Caco-2 (cell line): Measurements from ENCODE around the gene MYL2. TPM values are rescaled to one million over a fixed set of nuclear protein-coding genes. Genes with fewer than 3 reads are reported as not detected.
A peak's percentile ranks its signal among the peaks of the same experiment; 100 is the strongest.

Source experiments
- BruUV-seq: library from RNA; stranded (reverse); fragments of 400-500 nt; replicated peaks from 2 replicates; lab custom pipeline; 2021; lab: Mats Ljungman, UMichigan
- CTCF ChIA-PET: fragments of 300-600 bp; sonication (Branson Sonifier 250); formaldehyde crosslinking; loops from one replicate; lab custom pipeline; 2022; ENCODE audit warnings: antibody characterized with exemption; lab: Charles Lee
- POLR2A ChIA-PET: fragments of 300-600 bp; sonication (Branson Sonifier 250); formaldehyde crosslinking; loops from one replicate; lab custom pipeline; 2022; ENCODE audit warnings: antibody characterized with exemption; lab: Charles Lee
- DNase-seq, 2 experiments: peaks; one replicate each; pipeline versions ENCODE4 v3.0.0 to v3.0.0-alpha.2; 2020 to 2022
- H3K27me3 ChIP-seq: replicated peaks from 2 replicates; pipeline ENCODE4 v1.6.0; 2011; ENCODE audit warnings: low read length; ENCODE audit not compliant: control insufficient read depth, insufficient read depth
- H3K36me3 ChIP-seq: 2 replicates; pipeline ENCODE4 v1.5.1; 2011; ENCODE audit warnings: low read length; ENCODE audit not compliant: control insufficient read depth, insufficient read depth
- H3K4me1 ChIP-seq: fragments of 250-450 bp; sonication (Bioruptor Pico); 2 replicates; pipeline ENCODE4 v1.5.1; 2020; ENCODE audit warnings: mild to moderate bottlenecking
- H3K4me3 ChIP-seq: 2 replicates; pipeline ENCODE4 v1.5.1; 2011; ENCODE audit warnings: low read depth, mild to moderate bottlenecking, control low read depth, low read length
- H3K9me3 ChIP-seq: fragments of 250-450 bp; sonication (Bioruptor Pico); 2 replicates; pipeline ENCODE4 v1.5.1; 2020; ENCODE audit warnings: mild to moderate bottlenecking, moderate library complexity
- H3K27ac Mint-ChIP-seq: one replicate; pipeline ENCODE4 v1.8.0; 2022; ENCODE audit warnings: mixed read lengths; ENCODE audit not compliant: unreplicated experiment
- H3K27me3 Mint-ChIP-seq: one replicate; pipeline ENCODE4 v1.8.0; 2022; ENCODE audit warnings: mixed read lengths; ENCODE audit not compliant: insufficient read depth, unreplicated experiment
- H3K36me3 Mint-ChIP-seq: one replicate; pipeline ENCODE4 v1.8.0; 2022; ENCODE audit warnings: mild to moderate bottlenecking, mixed read lengths; ENCODE audit not compliant: insufficient read depth, unreplicated experiment
- H3K4me1 Mint-ChIP-seq: one replicate; pipeline ENCODE4 v1.8.0; 2022; ENCODE audit warnings: low read depth, mixed read lengths; ENCODE audit not compliant: unreplicated experiment
- H3K4me3 Mint-ChIP-seq: one replicate; pipeline ENCODE4 v1.8.0; 2022; ENCODE audit warnings: mild to moderate bottlenecking, moderate library complexity, mixed read lengths; ENCODE audit not compliant: unreplicated experiment
- H3K9me3 Mint-ChIP-seq: one replicate; pipeline ENCODE4 v1.8.0; 2022; ENCODE audit warnings: mixed read lengths; ENCODE audit not compliant: unreplicated experiment
- CTCF ChIP-seq, 2 experiments: fragments of 200-600 bp in 1 of 2; IDR thresholded peaks; 1 replicate in 1 of 2; 2 replicates in 1 of 2; pipeline versions ENCODE4 v1.5.1 to v1.8.0; 2011 to 2022; ENCODE audit warnings: antibody characterized with exemption in 1 of 2, control low read depth in 1 of 2, inconsistent platforms in 1 of 2, low read depth in 1 of 2, low read length in 1 of 2, mild to moderate bottlenecking in 1 of 2, moderate library complexity in 1 of 2; ENCODE audit not compliant: insufficient read depth in 1 of 2, severe bottlenecking in 1 of 2, unreplicated experiment in 1 of 2
- intact Hi-C: fragments of 100-400 bp; cut with micrococcal nuclease; formaldehyde crosslinking; loops from one replicate; pipeline ENCODE4 v1.10.0; 2022; ENCODE audit not compliant: unreplicated experiment
- total RNA-seq: library from RNA; stranded (reverse); gene quantifications from 2 replicates; pipeline ENCODE4 v1.2.3, GENCODE V29; 2022

The MYL2 gene
- total RNA-seq, 1 experiment from 2014 or later = not detected

- peaks cover 24% of the 10 kb centered on the region for H3K4me1 ChIP-seq
- ChIA-PET POLR2A (no interaction called here), CTCF (no interaction called here)
- H3K27me3 Mint-ChIP-seq = no peaks in the 10 kb centered on the region
- intact Hi-C loops = no loop called here
- no peaks in the 10 kb centered on the region for H3K9me3 Mint-ChIP-seq
- H3K36me3 ChIP-seq = no peaks in the 10 kb centered on the region
- no peaks in the 10 kb centered on the region for H3K9me3 ChIP-seq
- DNase-seq = no peak
- no peak for TF ChIP-seq CTCF (IDR thresholded peaks at IDR 0.05; ENCODE audit: insufficient read depth in 1 of 2, low read depth in 1 of 2, low read length in 1 of 2, severe bottlenecking in 1 of 2, unreplicated experiment in 1 of 2)
- no peak overlapping the region for H3K4me3 Mint-ChIP-seq
- peaks cover 16% of the 10 kb centered on the region for H3K36me3 Mint-ChIP-seq
- no peak overlapping the region for H3K4me3 ChIP-seq
- H3K4me1 Mint-ChIP-seq = peaks cover 22% of the 10 kb centered on the region
- no peaks in the 10 kb centered on the region for H3K27me3 ChIP-seq
- no TSS peak for BruUV-seq
- peak overlapping the region; percentile 89 for H3K27ac Mint-ChIP-seq
These were observed 13.1 kb upstream of the MYL2 start for GRCh38 chr12:110933326-110933974.

GRCh38 chr12:110932046-110932445, 11.7 kb upstream of the MYL2 start:
- no peak overlapping the region for H3K27ac Mint-ChIP-seq
- Histone ChIP-seq H3K4me3 (no peak overlapping the region), H3K36me3 (no peaks in the 10 kb centered on the region), H3K9me3 (no peaks in the 10 kb centered on the region), H3K27me3 (no peaks in the 10 kb centered on the region), H3K4me1 (peaks cover 24% of the 10 kb centered on the region)
- POLR2A ChIA-PET = no interaction called here
- peaks cover 16% of the 10 kb centered on the region for H3K36me3 Mint-ChIP-seq
- H3K27me3 Mint-ChIP-seq = no peaks in the 10 kb centered on the region
- peaks cover 15% of the 10 kb centered on the region for H3K4me1 Mint-ChIP-seq
- no peak for DNase-seq
- TF ChIP-seq CTCF (IDR thresholded peaks at IDR 0.05; ENCODE audit: insufficient read depth in 1 of 2, low read depth in 1 of 2, low read length in 1 of 2, severe bottlenecking in 1 of 2, unreplicated experiment in 1 of 2) = peak in 1 of 2 experiments; percentile 28
- BruUV-seq = no TSS peak
- CTCF ChIA-PET = no interaction called here
- H3K4me3 Mint-ChIP-seq = no peak overlapping the region
- intact Hi-C loops = no loop called here
- H3K9me3 Mint-ChIP-seq = no peaks in the 10 kb centered on the region

GRCh38 chr12:110931315-110931728, 10.9 kb upstream of the MYL2 start:
- no peak for DNase-seq
- Mint-ChIP-seq H3K27me3 (no peaks in the 10 kb centered on the region), H3K9me3 (no peaks in the 10 kb centered on the region), H3K36me3 (peaks cover 12% of the 10 kb centered on the region), H3K4me3 (no peak overlapping the region), H3K27ac (no peak overlapping the region), H3K4me1 (peaks cover 9% of the 10 kb centered on the region)
- Histone ChIP-seq H3K4me3 (no peak overlapping the region), H3K9me3 (no peaks in the 10 kb centered on the region), H3K4me1 (peaks cover 20% of the 10 kb centered on the region), H3K36me3 (no peaks in the 10 kb centered on the region), H3K27me3 (no peaks in the 10 kb centered on the region)
- no TSS peak for BruUV-seq
- TF ChIP-seq CTCF (IDR thresholded peaks at IDR 0.05; ENCODE audit: insufficient read depth in 1 of 2, low read depth in 1 of 2, low read length in 1 of 2, severe bottlenecking in 1 of 2, unreplicated experiment in 1 of 2) = no peak
- POLR2A ChIA-PET = no interaction called here
- CTCF ChIA-PET = no interaction called here
- intact Hi-C loops = no loop called here
